Endothelial cell of umbilical vein (primary cell): ENCODE results near the gene ARFGAP3.

ENCODE experiments used
- CTCF ChIP-seq, 2 donors: IDR thresholded peaks; 1 replicate in 1 of 2; 2 replicates in 1 of 2; pipeline ENCODE4 v1.5.1; 2011; ENCODE audit warnings: low read length in 2 of 2, mild to moderate bottlenecking in 2 of 2, moderate library complexity in 2 of 2, control low read depth in 1 of 2, inconsistent platforms in 1 of 2, low read depth in 1 of 2; ENCODE audit not compliant: insufficient read depth in 1 of 2; ENCODE audit errors: extremely low read depth in 1 of 2
- EZH2 ChIP-seq: IDR thresholded peaks from 2 replicates; pipeline ENCODE4 v1.6.1; 2012; ENCODE audit warnings: borderline replicate concordance, low read depth, mild to moderate bottlenecking, moderate library complexity, low read length, inconsistent platforms; ENCODE audit not compliant: severe bottlenecking
- MYC ChIP-seq: IDR thresholded peaks from one replicate; pipeline ENCODE4 v1.6.1; 2011; ENCODE audit warnings: mild to moderate bottlenecking, low read depth, low read length
- POLR2A ChIP-seq: IDR thresholded peaks from 2 replicates; pipeline ENCODE4 v1.6.1; 2012; ENCODE audit warnings: low read depth, mild to moderate bottlenecking, control low read depth, low read length
- POLR2AphosphoS5 ChIP-seq: IDR thresholded peaks from 2 replicates; pipeline ENCODE4 v1.6.1; 2012; ENCODE audit warnings: low read depth, mild to moderate bottlenecking, control low read depth, low read length, moderate library complexity; ENCODE audit not compliant: insufficient read depth

- no peak for TF ChIP-seq CTCF (IDR thresholded peaks at IDR 0.05; ENCODE audit: extremely low read depth in 1 of 2, insufficient read depth in 1 of 2, low read depth in 1 of 2, low read length in 2 of 2)
- no peak for TF ChIP-seq POLR2A
- TF ChIP-seq MYC = no peak
- TF ChIP-seq EZH2 = no peak
- TF ChIP-seq POLR2AphosphoS5 = no peak
Observed at GRCh38 chr22:42905702-42906183, 48.7 kb upstream of the ARFGAP3 start.
